ENCODE measurements around the gene SMARCA2.

SMARCA2 gene

DNA sequence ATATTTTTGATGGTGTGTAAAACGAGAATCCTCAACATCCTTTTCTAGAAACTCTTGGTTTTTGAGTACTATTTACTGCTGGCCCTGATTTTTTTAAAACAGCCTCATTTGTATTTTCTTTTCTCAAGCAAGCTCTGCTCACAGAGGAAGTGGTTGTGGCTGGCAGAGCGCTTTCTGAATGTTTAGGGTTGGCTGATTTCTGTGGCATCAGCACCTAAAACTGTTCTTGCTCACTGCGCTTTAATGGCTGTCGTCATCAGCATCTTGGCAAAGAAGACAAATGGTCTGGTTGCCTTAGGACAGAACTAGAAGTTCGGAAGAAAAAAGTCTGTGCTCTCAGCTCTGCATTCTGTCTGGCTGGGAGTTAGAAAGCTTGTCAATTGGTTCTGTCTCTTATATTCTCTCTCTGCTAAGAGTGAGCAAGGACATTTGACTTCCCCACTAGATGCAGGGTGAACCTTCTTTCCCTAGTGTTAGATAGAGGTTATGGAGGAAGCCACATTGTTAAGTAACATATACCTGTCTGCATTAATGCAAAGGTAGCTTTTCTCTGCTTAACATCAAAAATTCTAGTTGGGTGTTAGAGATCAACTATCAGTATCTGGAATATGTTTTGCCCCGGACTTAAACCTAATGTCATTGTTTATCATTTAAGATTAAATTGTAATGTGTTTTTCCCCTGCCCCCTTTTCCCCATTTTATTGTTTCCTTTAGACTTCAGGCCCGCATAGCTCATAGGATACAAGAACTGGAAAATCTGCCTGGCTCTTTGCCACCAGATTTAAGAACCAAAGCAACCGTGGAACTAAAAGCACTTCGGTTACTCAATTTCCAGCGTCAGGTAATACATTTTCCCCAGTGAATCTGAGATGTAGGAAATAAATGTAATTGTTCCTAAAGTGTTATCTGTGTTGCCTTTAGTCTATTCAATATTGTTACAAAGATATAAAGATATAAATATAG, 39.0 kb downstream of the SMARCA2 start:
- peaks cover 27 to 43% (median 40%) of the 10 kb centered on the region in 5 donors for H3K36me3 ChIP-seq (ENCODE audit: control insufficient read depth in 5 of 5, insufficient read depth in 5 of 5, low read length in 5 of 5)
- H3K4me3 ChIP-seq (ENCODE audit: low read depth in 1 of 5, low read length in 5 of 5) = no peak overlapping the region
- H3K9ac ChIP-seq (ENCODE audit: low read length in 5 of 5) = no peak overlapping the region
- no peaks in the 10 kb centered on the region for H3K9me3 ChIP-seq (ENCODE audit: control insufficient read depth in 5 of 5, low read length in 5 of 5)
- no peaks in the 10 kb centered on the region for H3K27me3 ChIP-seq (ENCODE audit: control insufficient read depth in 5 of 5, insufficient read depth in 4 of 5, low read length in 5 of 5)
- no peak overlapping the region for H3K27ac ChIP-seq (ENCODE audit: low read depth, low read length)
- H3K4me1 ChIP-seq (ENCODE audit: control insufficient read depth in 5 of 5, insufficient read depth in 5 of 5, low read length in 5 of 5) = no peaks in the 10 kb centered on the region

DNA sequence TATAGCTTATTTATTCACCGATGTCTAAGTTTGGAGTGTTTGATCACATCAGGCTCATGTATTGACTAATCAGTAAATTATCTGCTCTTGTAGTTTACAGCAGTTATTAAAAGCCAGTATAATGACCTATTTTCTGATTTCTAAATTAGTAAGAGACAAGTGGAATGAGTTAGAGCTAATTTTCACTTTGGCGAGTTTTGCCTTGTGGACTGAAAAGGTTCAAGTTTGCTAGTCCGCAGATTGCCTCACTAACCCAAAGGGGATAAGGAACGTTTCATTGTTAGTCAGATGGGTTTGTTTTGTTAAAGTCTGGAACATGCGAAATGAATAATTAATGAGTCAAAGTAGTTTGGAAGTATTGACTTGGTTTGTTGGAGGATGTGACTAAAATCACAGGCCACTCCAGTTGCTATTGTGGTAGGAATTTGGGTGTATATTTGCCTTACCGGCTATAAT, 40.1 kb downstream of the SMARCA2 start:
- Histone ChIP-seq H3K9me3 (ENCODE audit: control insufficient read depth in 5 of 5, low read length in 5 of 5) (no peaks in the 10 kb centered on the region), H3K27ac (ENCODE audit: low read depth, low read length) (no peak overlapping the region), H3K4me1 (ENCODE audit: control insufficient read depth in 5 of 5, insufficient read depth in 5 of 5, low read length in 5 of 5) (no peaks in the 10 kb centered on the region), H3K4me3 (ENCODE audit: low read depth in 1 of 5, low read length in 5 of 5) (no peak overlapping the region), H3K27me3 (ENCODE audit: control insufficient read depth in 5 of 5, insufficient read depth in 4 of 5, low read length in 5 of 5) (no peaks in the 10 kb centered on the region), H3K36me3 (ENCODE audit: control insufficient read depth in 5 of 5, insufficient read depth in 5 of 5, low read length in 5 of 5) (peaks cover 27 to 47% (median 43%) of the 10 kb centered on the region in 5 donors), H3K9ac (ENCODE audit: low read length in 5 of 5) (no peak overlapping the region)

DNA sequence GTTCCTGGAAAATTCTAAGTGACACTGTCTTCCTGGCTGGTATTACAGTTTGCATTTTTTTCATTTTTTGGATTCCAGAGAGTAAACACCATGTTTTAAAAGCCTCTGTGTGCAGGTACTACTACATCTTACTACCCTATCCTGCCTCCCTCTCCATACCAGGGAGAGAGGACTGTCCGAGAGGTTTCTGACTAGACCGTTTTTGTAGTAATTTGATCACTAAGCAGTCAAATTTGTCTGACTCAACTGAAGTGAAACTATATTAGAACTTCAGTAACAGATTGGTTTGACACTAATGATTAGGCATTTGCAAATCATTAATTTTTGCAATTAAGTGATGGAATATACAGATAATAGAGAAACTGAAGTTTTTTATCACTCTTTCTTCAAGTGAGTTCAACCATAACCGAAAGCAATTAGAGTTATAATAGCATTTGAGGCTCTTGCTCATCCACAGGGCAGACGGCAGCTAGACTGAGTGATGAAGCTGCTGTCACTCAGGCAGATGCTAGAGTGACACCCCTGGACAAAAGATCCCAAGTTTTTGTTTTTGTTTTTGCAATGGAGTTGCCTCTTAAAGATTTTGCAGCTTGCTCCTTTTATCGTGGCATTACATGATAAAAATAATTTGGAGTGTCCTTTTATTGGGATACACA, 44.3 kb downstream of the SMARCA2 start:
- H3K27me3 ChIP-seq (ENCODE audit: control insufficient read depth in 5 of 5, insufficient read depth in 4 of 5, low read length in 5 of 5) = no peaks in the 10 kb centered on the region
- H3K36me3 ChIP-seq (ENCODE audit: control insufficient read depth in 5 of 5, insufficient read depth in 5 of 5, low read length in 5 of 5) = peaks cover 52 to 74% (median 66%) of the 10 kb centered on the region in 5 donors
- no peak overlapping the region for H3K27ac ChIP-seq (ENCODE audit: low read depth, low read length)
- no peak overlapping the region for H3K9ac ChIP-seq (ENCODE audit: low read length in 5 of 5)
- no peak overlapping the region for H3K4me3 ChIP-seq (ENCODE audit: low read depth in 1 of 5, low read length in 5 of 5)
- no peaks in the 10 kb centered on the region for H3K9me3 ChIP-seq (ENCODE audit: control insufficient read depth in 5 of 5, low read length in 5 of 5)
- H3K4me1 ChIP-seq (ENCODE audit: control insufficient read depth in 5 of 5, insufficient read depth in 5 of 5, low read length in 5 of 5) = peaks cover 0 to 5% (median 0%) of the 10 kb centered on the region in 5 donors

DNA sequence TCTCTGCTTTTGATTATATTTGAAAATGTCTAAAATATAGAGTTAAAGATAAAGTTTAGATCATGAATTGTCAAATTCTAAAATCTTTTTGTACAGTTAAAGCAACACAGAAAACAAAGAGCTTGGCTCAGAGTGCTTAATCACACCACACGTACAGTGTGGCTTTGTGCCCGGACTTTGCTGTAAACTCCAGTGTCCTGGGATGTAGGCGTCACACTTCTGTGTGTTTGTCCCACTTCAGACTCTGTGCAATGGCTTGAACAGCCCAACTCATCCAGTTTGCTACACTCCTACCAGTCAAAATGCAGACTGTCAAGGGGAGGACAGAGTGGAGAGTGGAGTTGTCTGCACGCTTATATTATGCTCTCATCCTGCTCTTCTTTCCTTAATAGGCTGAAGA, 45.3 kb downstream of the SMARCA2 start:
- Histone ChIP-seq H3K9ac (ENCODE audit: low read length in 5 of 5) (no peak overlapping the region), H3K9me3 (ENCODE audit: control insufficient read depth in 5 of 5, low read length in 5 of 5) (no peaks in the 10 kb centered on the region), H3K4me1 (ENCODE audit: control insufficient read depth in 5 of 5, insufficient read depth in 5 of 5, low read length in 5 of 5) (peaks cover 0 to 5% (median 0%) of the 10 kb centered on the region in 5 donors), H3K4me3 (ENCODE audit: low read depth in 1 of 5, low read length in 5 of 5) (no peak overlapping the region), H3K27me3 (ENCODE audit: control insufficient read depth in 5 of 5, insufficient read depth in 4 of 5, low read length in 5 of 5) (no peaks in the 10 kb centered on the region), H3K36me3 (ENCODE audit: control insufficient read depth in 5 of 5, insufficient read depth in 5 of 5, low read length in 5 of 5) (peaks cover 58 to 73% (median 66%) of the 10 kb centered on the region in 5 donors), H3K27ac (ENCODE audit: low read depth, low read length) (no peak overlapping the region)

DNA sequence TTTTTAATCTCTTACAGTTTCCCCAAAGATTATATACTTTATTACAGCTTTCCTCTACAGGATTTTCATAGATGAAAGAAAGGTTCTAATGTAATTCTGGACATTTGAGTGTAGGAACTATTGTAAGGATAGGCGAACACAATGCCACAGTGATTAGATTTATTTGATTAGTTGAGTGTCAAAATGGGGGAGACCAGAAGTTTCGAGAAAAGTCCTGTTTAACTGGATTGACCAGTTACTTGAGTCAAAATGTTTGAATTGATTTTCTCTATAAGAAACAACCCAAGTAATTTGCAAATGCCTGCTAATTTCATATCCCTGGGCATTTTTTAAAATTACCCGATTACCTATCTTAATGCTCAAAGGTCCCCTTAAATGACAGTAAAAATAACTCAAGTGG, 50.6 kb downstream of the SMARCA2 start:
- H3K27me3 ChIP-seq (ENCODE audit: control insufficient read depth in 5 of 5, insufficient read depth in 4 of 5, low read length in 5 of 5) = no peaks in the 10 kb centered on the region
- peaks cover 0 to under 1% (median 0%) of the 10 kb centered on the region in 5 donors for H3K4me1 ChIP-seq (ENCODE audit: control insufficient read depth in 5 of 5, insufficient read depth in 5 of 5, low read length in 5 of 5)
- no peaks in the 10 kb centered on the region for H3K9me3 ChIP-seq (ENCODE audit: control insufficient read depth in 5 of 5, low read length in 5 of 5)
- H3K27ac ChIP-seq (ENCODE audit: low read depth, low read length) = no peak overlapping the region
- no peak overlapping the region for H3K9ac ChIP-seq (ENCODE audit: low read length in 5 of 5)
- H3K36me3 ChIP-seq (ENCODE audit: control insufficient read depth in 5 of 5, insufficient read depth in 5 of 5, low read length in 5 of 5) = peaks cover 38 to 73% (median 47%) of the 10 kb centered on the region in 5 donors
- H3K4me3 ChIP-seq (ENCODE audit: low read depth in 1 of 5, low read length in 5 of 5) = no peak overlapping the region

DNA sequence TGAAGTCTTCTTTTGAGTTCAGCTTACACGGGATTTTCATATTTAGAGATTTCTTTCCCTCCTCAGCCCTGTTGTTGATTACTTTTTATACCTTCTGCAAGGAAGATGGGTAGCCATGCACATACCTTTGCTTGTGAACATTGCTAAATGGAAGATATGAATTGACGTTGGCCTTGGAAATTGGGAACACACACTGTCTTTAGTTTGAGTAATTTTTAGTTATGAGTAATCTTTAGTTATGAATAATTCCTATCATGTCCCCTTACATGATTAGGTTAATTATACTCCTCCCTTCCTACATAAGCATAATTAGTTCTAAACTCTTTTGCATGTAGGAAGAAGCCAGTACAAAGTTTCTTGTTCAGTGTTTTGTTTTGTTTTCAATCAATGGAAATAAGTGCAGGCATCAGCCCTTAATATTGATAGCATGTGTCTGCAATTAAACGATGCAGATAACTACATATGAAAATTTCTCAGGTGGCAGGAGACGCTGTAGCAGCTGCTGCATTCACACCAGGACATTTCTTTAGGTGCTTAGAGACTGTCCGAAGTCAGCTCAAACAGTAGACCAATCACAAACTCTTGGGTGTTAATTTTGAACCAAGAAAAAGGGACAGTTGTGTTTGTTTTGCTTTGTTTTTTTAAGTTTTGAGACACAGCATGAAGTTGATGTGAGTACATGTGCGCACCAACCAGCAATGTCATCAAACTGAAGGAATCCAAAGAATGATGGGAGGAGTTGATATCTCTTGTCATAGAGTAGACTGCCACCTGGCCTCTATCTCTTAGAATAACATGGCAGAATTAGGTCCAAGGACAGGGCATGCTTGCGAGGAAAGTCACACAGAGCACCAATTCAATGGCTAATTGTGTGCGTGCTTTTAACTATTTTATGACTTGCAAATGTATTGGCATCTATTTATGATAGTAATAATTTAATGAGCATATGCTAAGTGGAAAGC, 51.4 kb downstream of the SMARCA2 start:
- Histone ChIP-seq H3K4me3 (ENCODE audit: low read depth in 1 of 5, low read length in 5 of 5) (no peak overlapping the region), H3K9me3 (ENCODE audit: control insufficient read depth in 5 of 5, low read length in 5 of 5) (no peaks in the 10 kb centered on the region), H3K4me1 (ENCODE audit: control insufficient read depth in 5 of 5, insufficient read depth in 5 of 5, low read length in 5 of 5) (no peaks in the 10 kb centered on the region), H3K27me3 (ENCODE audit: control insufficient read depth in 5 of 5, insufficient read depth in 4 of 5, low read length in 5 of 5) (no peaks in the 10 kb centered on the region), H3K36me3 (ENCODE audit: control insufficient read depth in 5 of 5, insufficient read depth in 5 of 5, low read length in 5 of 5) (peaks cover 29 to 72% (median 49%) of the 10 kb centered on the region in 5 donors), H3K9ac (ENCODE audit: low read length in 5 of 5) (no peak overlapping the region), H3K27ac (ENCODE audit: low read depth, low read length) (no peak overlapping the region)

DNA sequence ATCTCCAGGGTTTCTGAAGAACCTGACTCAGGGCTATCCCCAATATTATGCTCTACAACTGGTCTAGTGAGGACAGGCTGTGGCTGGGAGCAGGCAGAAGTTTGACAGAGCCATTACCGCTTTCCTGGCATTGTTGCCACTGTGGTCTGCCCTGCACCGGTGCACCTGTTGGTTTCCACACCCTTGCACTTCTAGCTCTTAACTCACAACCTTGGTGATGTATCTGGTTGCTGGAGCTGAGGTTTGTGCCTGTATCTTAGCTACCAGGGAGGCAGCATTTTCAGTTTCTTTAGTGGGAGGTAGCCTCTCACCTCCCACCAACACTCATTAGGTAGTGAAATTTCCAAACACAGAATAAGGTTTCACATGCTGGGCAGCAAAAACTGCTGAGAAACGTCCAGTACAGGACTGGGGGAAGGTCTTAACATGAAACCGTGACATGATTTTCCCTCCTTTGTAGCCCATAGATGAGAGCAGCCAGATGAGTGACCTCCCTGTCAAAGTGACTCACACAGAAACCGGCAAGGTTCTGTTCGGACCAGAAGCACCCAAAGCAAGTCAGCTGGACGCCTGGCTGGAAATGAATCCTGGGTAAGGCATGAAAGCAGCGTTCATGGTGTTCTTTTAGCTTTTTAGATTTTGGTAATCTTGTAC, 57.7 kb downstream of the SMARCA2 start:
- Histone ChIP-seq H3K4me3 (ENCODE audit: low read depth in 1 of 5, low read length in 5 of 5) (no peak overlapping the region), H3K36me3 (ENCODE audit: control insufficient read depth in 5 of 5, insufficient read depth in 5 of 5, low read length in 5 of 5) (peaks cover 56 to 87% (median 71%) of the 10 kb centered on the region in 5 donors), H3K27ac (ENCODE audit: low read depth, low read length) (no peak overlapping the region)

DNA sequence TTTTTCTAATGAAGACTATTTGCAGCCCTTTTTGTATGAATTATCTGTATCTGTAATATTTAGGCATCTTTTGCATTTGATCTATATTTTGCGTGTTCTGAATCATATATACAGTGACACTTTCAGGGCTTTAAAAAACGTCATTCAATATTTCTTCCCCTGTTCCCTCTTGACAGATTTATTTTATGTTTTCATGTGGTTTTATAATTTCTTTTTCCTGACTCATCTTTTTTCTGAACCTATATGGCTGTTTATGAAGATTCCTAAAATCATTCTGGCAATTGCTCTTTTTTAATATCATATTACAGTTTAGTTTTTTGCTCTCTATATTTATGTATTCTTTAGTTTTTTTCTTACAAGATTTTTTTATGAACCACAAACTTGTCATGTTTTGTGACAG, 67.6 kb downstream of the SMARCA2 start:
- peaks cover 3 to 13% (median 9%) of the 10 kb centered on the region in 5 donors for H3K4me1 ChIP-seq (ENCODE audit: control insufficient read depth in 5 of 5, insufficient read depth in 5 of 5, low read length in 5 of 5)
- no peak overlapping the region for H3K9ac ChIP-seq (ENCODE audit: low read length in 5 of 5)
- H3K4me3 ChIP-seq (ENCODE audit: low read depth in 1 of 5, low read length in 5 of 5) = no peak overlapping the region
- no peaks in the 10 kb centered on the region for H3K27me3 ChIP-seq (ENCODE audit: control insufficient read depth in 5 of 5, insufficient read depth in 4 of 5, low read length in 5 of 5)
- peaks cover 52 to 84% (median 70%) of the 10 kb centered on the region in 5 donors for H3K36me3 ChIP-seq (ENCODE audit: control insufficient read depth in 5 of 5, insufficient read depth in 5 of 5, low read length in 5 of 5)
- H3K9me3 ChIP-seq (ENCODE audit: control insufficient read depth in 5 of 5, low read length in 5 of 5) = no peaks in the 10 kb centered on the region
- no peak overlapping the region for H3K27ac ChIP-seq (ENCODE audit: low read depth, low read length)

More for the DNA sequence above, 57.7 kb downstream of the SMARCA2 start:
- Histone ChIP-seq H3K9ac (ENCODE audit: low read length in 5 of 5) (peak overlapping the region in 1 of 5 donors; percentile 48), H3K9me3 (ENCODE audit: control insufficient read depth in 5 of 5, low read length in 5 of 5) (no peaks in the 10 kb centered on the region), H3K4me1 (ENCODE audit: control insufficient read depth in 5 of 5, insufficient read depth in 5 of 5, low read length in 5 of 5) (no peaks in the 10 kb centered on the region), H3K27me3 (ENCODE audit: control insufficient read depth in 5 of 5, insufficient read depth in 4 of 5, low read length in 5 of 5) (no peaks in the 10 kb centered on the region)

DNA sequence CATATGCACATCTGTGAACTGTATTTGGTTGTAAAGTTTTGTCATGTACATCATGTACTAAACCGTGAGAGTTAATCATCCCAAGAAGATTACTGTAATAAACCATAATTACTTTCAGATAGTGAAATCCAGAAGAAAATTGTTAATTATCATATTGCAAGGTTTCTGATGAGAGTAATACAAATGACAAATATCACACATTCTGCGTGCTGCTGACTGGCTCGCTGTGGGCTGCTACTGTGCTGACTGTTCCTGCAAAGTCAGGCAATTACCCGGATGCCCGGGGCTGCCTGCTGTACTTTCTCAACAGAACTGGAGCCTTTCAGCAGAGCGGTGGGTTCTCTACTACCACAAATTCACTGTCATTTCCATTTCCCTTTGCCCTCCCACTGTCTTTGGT, 68.3 kb downstream of the SMARCA2 start:
- H3K4me3 ChIP-seq (ENCODE audit: low read depth in 1 of 5, low read length in 5 of 5) = no peak overlapping the region
- no peaks in the 10 kb centered on the region for H3K9me3 ChIP-seq (ENCODE audit: control insufficient read depth in 5 of 5, low read length in 5 of 5)
- no peaks in the 10 kb centered on the region for H3K27me3 ChIP-seq (ENCODE audit: control insufficient read depth in 5 of 5, insufficient read depth in 4 of 5, low read length in 5 of 5)
- H3K36me3 ChIP-seq (ENCODE audit: control insufficient read depth in 5 of 5, insufficient read depth in 5 of 5, low read length in 5 of 5) = peaks cover 56 to 85% (median 67%) of the 10 kb centered on the region in 5 donors
- H3K9ac ChIP-seq (ENCODE audit: low read length in 5 of 5) = no peak overlapping the region
- no peak overlapping the region for H3K27ac ChIP-seq (ENCODE audit: low read depth, low read length)
- peaks cover 3 to 13% (median 9%) of the 10 kb centered on the region in 5 donors for H3K4me1 ChIP-seq (ENCODE audit: control insufficient read depth in 5 of 5, insufficient read depth in 5 of 5, low read length in 5 of 5)
